ENCODE measurements around the gene ARHGEF18.

Gene ARHGEF18

GRCh38 chr19:7386308-7386707, 37.6 kb downstream of the ARHGEF18 start:
- no peak for DNase-seq

GRCh38 chr19:7386769-7387168, 38.0 kb downstream of the ARHGEF18 start:
- no peak for DNase-seq

- no peak for DNase-seq
These were observed 42.5 kb downstream of the ARHGEF18 start for GRCh38 chr19:7391218-7391670.

GRCh38 chr19:7393459-7393858, 44.7 kb downstream of the ARHGEF18 start:
- DNase-seq: no peak

- DNase-seq: no peak
These were observed 45.4 kb downstream of the ARHGEF18 start for GRCh38 chr19:7393939-7394730.

GRCh38 chr19:7394731-7395359, 46.1 kb downstream of the ARHGEF18 start:
- peak; percentile 85 for DNase-seq

- DNase-seq: no peak
These were observed 46.8 kb downstream of the ARHGEF18 start for GRCh38 chr19:7395360-7396066.

- DNase-seq: no peak
These were observed 49.0 kb downstream of the ARHGEF18 start for GRCh38 chr19:7397687-7398086.

All from CD4-positive, alpha-beta T cell treated with Interleukin-17A for 4 hours (primary cell).